ENCODE results near the gene LSG1.

DNA sequence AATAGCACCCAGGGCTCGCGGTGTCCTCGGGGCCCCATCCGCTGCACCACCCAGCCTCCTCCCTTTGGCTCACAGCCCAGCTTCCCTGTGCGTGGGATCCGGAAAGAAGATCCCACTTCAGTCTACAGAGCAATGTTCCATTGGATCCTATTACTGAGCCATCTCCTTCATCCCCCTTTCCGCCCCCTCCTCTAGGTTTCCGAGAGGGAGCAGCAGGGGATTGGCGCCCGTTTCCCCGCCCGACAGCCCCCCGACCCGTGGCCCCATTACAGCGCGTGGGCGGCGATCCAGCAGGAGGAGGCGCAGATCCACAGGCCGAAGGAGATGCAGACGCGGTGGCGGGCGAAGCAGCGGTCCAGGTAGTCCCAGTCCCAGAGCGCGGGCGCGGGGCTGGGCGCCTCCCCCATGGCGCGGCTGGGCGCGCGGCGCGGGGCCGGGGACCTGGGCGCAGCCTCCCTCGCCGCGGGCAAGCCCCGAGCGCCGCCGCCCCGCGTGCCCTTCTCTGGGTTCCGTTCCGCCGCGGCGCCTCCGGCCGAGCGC is 39.1 kb downstream of the LSG1 start:
- TF ChIP-seq, protein P1, sequence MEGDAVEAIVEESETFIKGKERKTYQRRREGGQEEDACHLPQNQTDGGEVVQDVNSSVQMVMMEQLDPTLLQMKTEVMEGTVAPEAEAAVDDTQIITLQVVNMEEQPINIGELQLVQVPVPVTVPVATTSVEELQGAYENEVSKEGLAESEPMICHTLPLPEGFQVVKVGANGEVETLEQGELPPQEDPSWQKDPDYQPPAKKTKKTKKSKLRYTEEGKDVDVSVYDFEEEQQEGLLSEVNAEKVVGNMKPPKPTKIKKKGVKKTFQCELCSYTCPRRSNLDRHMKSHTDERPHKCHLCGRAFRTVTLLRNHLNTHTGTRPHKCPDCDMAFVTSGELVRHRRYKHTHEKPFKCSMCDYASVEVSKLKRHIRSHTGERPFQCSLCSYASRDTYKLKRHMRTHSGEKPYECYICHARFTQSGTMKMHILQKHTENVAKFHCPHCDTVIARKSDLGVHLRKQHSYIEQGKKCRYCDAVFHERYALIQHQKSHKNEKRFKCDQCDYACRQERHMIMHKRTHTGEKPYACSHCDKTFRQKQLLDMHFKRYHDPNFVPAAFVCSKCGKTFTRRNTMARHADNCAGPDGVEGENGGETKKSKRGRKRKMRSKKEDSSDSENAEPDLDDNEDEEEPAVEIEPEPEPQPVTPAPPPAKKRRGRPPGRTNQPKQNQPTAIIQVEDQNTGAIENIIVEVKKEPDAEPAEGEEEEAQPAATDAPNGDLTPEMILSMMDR (IDR thresholded peaks at IDR 0.05) = no peak
- TF ChIP-seq POLR2A (IDR thresholded peaks at IDR 0.05) = no peak

Data from adrenal gland (tissue), 5 donors.